HG02642 (cell line): ENCODE data around the gene MS4A7.
"Not testable (repeated sequence)": the region's sequence is repeated elsewhere in the genome, so short reads cannot be mapped to it uniquely, and the experiment has no call there.

Experiments
- ATAC-seq: cut with Tn5 transposase; IDR thresholded peaks from one replicate; pipeline ENCODE4 v1.9.1; 2021; ENCODE audit warnings: mild to moderate bottlenecking; ENCODE audit not compliant: unreplicated experiment, poor library complexity

The MS4A7 gene, protein sequence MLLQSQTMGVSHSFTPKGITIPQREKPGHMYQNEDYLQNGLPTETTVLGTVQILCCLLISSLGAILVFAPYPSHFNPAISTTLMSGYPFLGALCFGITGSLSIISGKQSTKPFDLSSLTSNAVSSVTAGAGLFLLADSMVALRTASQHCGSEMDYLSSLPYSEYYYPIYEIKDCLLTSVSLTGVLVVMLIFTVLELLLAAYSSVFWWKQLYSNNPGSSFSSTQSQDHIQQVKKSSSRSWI

DNA sequence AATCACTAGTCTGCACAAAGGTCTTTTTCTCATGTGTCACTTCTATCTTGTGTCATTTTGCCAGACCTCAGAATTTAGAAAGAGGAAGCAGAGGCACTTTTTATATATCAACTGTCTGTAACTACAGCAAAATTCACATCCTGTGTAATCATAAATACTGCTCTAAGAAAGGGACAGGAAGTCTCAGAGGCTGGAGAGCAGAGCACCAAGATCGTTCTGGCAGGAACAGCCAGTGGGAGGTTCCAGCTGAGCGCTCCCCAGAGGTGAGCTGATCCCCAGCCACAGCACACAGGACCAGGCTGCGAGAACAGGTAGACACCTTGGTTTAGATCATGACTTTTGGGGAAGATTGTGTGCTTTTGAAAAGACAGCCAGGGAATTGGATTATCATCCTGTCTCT is at the start of gene MS4A7:
Gene MS4A7 (plus strand): TSS at position 179 of the 400 bp plus-strand sequence. CDS start 4,610 bp downstream, outside the sequence.
- ATAC-seq, result peak; percentile 92

DNA sequence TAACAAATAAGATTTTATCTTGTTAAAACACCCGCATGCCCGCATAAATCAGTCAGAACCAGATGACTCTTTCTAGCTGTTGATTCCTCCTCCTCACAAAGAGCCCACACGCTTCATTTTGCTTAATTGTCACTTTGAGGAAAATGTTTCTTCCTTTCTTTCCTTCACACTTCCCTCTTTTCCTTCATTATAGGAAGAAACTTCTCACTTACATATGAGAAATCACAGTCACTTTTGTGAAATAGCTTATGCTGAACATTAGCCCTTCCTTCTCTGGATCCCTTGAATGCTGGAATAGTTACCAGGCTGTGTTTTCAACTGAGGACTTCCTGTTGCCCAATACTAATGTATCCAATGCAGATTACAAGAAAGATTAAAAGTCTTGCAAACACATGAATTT is 45.5 kb upstream of the MS4A7 start:
- no peak for ATAC-seq

DNA sequence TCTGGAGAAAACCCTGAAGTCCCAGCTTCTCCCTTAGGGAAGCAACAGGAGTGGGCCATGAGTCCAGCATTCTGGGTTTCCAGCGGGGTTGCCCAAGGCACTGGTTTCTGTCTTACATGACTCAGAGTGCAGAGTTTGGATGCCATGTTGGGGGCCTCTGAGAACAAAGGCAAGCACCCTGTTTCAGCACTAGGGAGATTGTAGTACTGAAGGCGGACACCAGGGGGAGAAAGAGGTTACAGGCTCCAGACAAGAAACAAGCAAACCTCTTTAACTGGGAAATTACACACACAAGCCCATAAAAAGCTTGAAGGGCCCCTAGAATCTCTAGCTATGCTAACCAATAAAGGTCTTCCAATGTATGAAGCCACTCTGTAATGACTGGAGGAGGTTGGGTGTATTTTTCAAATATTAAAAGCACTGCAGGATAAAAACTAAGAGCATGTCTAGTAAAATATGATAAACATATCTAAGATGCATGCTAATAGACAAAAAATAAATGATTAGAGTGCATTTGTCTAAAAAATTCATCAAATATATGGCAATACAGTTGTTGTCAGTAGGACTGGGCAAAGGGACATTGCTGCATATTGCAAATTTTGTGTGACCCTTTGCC is 44.2 kb upstream of the MS4A7 start:
- peak; percentile 51 for ATAC-seq

DNA sequence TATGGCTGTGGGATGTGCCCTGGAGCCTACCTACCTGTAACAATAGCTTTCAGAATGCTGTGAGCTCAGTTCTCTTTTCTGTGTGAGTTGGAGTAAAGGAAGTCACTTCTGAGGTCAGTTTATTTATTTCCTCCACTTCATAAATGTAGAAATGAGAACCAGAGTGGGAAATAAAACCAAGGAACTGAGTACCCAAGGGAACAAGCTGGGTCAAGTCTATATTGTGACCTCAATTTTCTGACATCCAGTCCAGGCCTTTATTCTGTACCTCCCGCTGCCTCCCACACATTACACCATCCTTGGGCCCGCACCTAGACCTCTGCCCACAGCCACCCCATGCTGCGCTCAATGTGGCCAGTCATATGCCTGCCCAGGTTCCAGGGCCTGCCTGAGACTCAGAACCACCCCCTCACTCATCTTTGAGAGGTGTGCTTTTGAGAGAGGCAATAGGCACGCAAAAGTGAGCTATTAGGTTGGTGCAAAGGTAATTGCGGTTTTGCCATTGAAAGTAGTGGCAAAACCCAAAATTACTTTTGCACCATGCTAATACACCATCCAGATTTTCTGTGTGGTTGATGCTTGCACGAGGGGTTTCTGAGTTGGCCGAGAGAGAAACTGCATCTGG is 41.5 kb upstream of the MS4A7 start:
- ATAC-seq, result peak; percentile 53

DNA sequence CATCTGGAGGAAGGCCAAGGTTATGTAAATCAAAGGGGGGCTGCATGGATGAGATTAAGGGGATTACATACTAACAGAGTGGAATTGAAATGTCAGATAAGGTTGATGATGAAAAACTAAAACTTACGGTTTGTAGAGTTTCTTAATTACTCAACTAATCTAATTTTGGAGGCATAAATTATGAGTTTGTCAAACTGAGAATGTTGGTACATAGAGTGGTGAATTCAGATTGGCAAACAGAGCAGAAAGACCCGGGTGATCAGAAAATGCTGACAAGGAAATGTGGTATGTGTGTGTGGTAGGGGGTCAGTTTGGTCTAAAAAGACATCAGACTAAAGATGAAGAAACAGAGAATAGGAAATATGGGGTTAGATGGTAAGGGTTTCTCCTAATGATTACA is 40.3 kb upstream of the MS4A7 start:
- ATAC-seq, result no peak

DNA sequence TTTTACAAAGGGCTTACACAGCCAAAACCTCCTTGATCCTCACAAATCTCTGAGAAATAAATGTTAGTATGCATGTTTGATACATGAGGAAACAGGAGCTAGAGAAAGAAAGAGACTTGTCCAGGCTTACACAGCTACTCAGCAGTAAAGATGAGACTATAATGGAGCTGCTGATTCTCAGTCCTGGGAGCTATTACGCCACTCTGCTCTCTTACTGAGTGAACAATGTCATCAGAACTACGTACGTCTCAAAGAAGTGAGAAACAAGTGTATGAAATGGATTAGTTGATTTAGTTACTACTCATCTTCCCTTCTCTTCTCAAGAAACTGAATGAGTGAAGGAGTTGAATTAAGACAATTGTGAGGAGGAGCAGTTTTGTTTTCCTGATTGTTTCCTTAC is 39.0 kb upstream of the MS4A7 start:
- no peak for ATAC-seq

DNA sequence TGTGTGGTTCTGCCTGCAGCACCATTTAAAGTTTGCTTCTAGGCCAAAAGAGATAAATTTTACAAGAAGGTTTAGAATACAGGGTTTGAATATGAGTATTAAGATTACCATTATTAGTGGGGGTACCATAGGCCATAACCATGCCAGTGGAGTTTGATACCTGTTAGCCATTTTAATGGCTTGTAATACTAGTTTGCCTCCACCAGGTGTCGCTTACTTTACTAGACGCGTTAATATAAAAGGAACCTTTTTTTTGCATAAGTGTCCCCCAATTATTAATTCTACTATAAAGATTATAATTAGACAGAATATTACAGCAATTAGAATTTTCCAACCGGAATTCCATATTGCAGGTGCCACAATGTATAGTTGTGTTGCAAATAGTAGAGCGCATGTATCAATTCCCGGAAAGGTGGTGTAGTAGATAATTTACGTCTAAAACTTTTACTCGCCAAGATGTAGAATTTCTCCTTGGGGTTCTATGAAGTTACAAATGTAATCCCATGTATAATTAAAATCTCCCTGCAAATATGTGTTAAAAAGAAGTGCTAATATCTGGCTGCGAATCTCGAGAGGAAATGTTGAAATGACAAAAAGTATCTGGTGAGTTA is 35.1 kb upstream of the MS4A7 start:
- ATAC-seq, result no peak

DNA sequence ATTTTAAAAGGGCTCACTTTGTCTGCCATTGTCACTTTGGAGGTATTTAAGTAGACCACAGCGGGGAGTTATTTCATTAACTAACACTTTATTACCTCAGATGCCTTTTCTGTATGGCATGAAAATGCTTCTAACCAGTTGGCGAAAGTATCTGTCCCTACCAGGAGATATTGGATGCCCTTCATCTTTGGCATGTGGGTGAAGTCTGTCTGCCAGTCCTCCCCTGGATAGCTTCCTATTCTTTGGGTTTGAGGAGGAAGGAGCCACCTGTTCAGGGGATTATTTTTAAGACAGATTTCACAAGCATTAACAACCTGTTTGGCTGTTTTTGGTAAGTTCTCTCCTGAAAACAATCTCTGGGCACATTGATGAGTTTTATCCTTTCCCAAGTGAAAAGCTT is 34.2 kb upstream of the MS4A7 start:
- no peak for ATAC-seq

DNA sequence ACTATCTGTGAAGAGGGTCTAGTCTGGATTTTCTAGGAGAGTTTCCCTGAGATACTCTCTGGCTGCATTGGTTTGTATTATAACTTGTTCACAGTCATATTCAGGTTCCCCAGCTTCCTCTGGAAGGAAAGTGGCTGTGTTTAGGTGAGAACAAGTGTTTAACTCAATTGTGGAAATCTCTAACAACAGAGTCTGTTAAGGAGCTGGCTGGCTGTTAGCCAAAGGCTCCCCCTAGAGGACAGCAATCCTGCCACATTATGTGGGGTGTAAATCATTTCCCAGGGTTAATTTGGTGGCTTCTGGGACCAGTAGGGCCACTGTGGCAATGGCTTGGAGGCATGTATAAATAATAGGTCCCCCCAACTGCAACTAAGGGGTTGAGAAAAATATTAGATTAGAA is 32.8 kb upstream of the MS4A7 start:
- ATAC-seq, result no peak

DNA sequence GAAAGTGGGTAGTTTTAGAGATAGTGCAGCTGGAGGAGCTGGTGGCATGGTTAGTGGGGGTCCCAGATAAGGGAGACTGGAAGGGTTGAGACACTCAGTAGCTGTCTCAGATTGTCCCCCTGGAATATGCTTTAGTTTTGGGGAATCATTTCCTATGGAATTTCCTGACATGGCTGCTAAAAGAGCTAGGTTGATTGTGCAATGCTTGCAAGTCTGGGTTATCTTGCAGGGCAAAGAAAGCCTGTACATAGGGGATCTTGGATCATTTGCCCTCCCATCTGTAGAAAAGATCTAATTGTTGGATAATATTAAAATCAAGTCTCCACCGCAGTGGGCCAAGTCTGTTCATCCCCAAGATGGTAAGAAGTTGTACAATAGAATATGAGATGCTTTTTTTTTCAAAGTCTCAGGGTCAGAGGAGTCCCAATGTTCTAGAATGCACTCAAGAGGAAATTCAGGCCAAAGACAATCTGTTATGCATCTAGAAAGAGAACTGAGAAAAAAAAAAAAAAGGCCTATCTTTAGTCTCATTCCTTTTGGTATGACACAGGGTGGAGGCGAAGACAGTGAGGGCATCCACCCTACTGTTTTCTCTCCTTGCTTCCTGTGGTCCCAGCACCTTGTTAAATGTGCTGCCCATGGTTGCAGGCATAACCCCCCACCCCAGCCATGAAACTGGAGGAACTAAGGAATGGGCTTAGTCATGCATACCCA is 31.1 kb upstream of the MS4A7 start:
- peak; percentile 51 for ATAC-seq

DNA sequence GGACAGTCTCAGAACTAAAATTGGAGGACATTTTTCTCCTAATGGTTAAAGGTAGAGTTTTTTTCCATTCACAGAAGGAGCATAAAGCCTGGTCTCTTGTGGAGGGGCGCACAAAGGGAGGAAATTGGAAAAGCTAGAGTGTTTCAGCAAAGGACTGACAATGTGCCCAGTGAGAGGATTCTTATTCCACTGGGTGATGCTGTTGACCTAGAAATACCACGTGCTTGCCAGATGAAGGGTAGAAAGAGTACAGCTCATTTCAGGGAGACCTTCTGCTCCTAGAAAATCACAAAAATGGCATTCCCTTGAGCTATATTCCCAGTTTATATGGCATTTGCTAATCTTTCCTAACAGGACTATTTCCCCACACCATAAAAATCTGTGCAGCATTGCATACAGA is 30.2 kb upstream of the MS4A7 start:
- ATAC-seq, result no peak

DNA sequence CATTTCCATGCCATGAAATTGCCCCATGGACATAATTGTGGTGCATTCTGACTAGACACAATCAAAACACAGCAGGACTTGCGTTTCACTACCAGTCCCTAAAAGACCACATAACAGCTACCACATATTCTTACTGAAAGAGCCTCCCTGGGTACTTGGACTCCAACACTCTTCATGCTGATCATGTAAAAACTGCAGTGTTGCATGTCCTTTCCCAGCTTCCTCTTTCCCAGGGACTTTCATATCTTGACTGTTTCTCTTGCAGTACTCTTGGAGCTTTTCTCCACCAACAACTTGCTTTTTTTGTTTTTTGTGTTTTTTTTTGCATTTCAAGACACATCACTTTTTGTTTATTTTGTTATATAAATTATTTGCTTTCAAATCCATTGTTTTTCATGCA is 28.3 kb upstream of the MS4A7 start:
- no peak for ATAC-seq

DNA sequence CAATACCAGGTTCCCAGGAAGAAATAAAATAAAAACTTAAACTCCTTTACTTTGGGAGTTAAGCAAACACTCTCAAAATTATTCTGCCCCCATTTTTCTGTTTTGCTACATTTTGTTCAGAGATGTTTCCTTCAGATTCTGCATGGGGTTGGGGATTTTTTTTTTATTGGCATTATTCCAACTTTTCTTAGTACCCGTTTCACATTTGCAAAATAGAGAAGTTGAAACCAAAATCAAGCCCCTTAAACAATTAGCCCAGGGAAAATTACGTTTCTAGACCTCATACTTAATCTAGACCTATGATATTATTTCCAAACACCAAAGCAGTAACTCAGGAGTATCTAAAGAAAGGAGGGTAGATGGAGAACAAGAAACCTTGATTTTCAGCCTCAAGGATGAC is 20.6 kb upstream of the MS4A7 start:
- no peak for ATAC-seq

DNA sequence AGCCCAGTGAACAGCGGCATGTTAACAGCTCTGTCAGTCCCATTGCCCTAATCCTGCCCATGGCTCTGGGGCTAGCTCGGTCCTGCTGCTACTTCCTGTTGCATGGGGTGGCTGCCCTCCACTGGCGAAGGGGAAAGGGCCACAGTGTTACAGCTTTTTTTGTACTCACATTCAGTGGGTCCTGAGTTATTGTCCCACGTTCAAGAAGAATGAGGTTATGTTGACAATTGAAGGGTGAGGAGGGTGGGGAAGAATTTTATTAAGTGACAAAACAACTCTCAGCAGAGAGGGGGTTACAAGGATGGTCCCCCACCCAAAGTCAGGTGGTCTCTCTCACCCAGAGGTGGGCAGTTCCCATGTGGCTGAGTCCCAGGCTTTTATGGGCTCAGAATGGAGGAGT is 17.7 kb upstream of the MS4A7 start:
- ATAC-seq, result no peak

DNA sequence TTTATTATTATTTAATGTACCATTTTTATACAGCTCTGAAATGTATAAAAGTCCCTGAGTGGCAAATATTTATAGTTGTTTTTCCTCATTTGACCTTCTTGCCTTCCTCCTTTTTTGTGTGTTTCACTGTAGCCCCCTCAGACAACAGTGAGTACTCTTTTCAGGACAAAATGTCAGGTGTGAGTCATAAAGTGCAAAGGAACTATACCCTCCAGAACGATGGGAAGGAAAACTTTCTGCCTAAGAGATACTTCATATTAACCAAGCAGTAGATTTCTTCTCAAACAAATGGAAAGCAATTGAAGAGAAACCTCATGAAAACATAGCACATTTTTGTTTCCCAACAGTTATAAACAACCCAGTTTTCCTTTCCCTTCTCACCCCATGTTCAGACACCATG is 16.1 kb upstream of the MS4A7 start:
- ATAC-seq, result no peak

DNA sequence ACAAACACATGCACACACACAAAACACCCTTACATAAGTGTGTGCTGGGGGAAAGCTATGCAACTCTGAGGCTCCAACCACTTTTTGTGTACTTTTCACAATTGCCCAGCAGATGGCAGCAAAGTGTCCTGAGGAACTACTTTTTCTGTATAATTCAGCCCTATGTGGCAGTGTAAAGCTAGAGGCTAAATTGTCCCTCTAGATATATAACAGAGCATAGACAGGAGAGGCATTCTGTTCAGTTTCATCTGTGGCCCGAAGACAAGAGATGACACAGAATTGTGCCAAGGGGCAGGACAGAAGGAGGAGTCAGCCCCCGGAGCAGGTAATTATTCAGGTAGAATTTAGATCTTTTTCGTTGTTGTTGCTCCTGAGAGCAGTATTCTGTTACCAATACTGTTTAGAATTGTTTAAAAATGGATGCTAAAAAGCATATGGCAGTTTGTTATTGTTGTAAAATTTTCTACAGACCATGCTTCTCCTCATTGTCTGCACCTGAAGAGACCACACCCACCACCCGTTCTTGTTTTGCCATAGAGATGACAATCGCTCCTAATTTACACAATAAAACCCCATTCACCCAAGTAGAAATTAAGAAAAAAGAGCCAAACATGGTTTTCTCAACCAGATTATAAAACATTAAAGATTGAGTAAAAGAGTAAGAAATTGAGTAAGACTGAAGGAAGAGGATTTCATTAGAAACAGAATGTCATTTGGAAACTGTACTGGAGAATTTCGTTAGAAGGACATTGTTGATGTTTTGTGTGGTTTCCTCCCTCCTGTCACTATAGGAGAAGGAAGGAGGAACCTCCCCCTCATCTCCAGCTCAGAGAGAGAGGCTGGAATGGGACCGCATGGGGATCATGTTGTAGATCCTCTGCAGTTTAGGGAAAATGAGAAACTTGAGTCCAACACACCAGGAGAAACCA is 14.5 kb upstream of the MS4A7 start:
- peak; percentile 53 for ATAC-seq

DNA sequence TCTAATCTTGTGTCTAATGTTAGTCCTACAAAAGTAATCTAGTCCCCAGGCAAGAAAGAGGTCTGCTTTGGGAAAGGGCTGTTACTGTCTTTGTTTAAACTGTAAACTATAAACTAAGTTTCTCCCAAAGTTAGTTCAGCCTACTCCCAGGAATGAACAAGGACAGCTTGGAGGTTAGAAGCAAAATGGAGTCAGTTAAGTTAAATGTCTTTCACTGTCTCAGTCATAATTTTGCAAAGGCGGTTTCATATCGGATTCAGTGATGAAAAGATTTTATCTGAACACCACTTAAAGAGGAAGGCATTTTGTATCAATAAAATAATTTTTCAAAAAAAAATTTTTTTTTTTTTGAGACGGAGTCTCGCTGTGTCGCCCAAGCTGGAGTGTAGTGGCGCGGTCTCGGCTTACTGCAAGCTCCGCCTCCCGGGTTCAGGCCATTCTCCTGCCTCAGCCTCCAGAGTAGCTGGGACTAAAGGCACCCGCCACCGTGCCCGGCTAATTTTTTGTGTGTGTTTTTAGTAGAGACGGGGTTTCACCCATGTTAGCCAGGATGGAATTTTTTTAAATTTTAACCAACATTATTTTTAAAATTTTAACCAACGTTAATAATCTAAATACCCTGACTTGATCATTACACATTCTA is 11.9 kb upstream of the MS4A7 start:
- not testable (repeated sequence) for ATAC-seq

DNA sequence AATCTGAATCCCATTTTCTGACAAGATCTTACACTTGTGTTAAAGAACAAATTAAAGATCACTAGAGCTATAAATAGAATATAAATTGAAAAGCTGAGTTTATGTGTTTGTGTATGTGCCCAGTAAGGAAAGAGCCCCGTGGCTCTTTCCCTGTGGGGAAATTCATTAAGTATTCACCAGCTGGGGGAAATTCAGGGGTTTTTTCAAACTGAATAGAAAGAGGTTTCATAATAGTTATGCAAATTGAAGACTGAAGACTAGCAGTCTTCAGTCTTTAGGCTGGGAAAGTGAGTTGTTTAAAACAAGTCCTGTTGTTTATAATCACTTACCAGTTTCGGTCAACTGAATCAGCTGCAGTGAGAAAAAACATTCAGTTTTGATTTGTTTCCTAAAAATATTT is 11.3 kb upstream of the MS4A7 start:
- peak; percentile 82 for ATAC-seq

DNA sequence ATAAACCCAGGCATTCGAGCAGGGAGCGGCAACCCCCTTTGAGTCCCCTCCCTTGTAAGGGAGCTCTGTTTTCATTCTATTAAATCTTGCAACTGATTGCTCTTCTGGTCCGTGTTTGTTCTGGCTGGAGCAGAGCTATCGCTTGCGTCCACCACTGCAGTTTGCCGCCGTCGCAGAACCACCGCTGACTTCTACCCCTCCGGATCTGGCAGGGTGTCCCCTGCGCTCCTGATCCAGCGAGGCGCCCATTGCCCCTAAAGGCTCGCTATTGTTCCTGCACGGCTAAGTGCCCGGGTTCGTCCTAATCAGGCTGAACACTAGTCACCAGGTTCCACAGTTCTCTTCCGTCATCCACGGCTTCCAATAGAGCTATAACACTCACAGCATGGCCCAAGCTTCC is 10.4 kb upstream of the MS4A7 start:
- ATAC-seq, result no peak
